LNCAP (cell line): ENCODE results near the gene RFTN1.

Experiments
- CTCF ChIP-seq: fragments of 450-650 bp; IDR thresholded peaks from 2 replicates; pipeline ENCODE4 v1.5.1; 2017; ENCODE audit warnings: mild to moderate bottlenecking

The RFTN1 gene

GRCh38 chr3:16411441-16411840, 102.1 kb downstream of the RFTN1 start:
- no peak for TF ChIP-seq CTCF

GRCh38 chr3:16410659-16411058, 102.8 kb downstream of the RFTN1 start:
- TF ChIP-seq CTCF: no peak

- TF ChIP-seq CTCF: no peak
Observed at GRCh38 chr3:16409032-16409431, 104.5 kb downstream of the RFTN1 start.

- TF ChIP-seq CTCF: no peak
Observed at GRCh38 chr3:16407366-16407765, 106.1 kb downstream of the RFTN1 start.

GRCh38 chr3:16406579-16406978, 106.9 kb downstream of the RFTN1 start:
- TF ChIP-seq CTCF: no peak

- TF ChIP-seq CTCF: no peak
Observed at GRCh38 chr3:16406166-16406565, 107.3 kb downstream of the RFTN1 start.

GRCh38 chr3:16404349-16404895, 109.1 kb downstream of the RFTN1 start:
- no peak for TF ChIP-seq CTCF

GRCh38 chr3:16402451-16402850, 111.0 kb downstream of the RFTN1 start:
- no peak for TF ChIP-seq CTCF
